Activated CD8-positive, alpha-beta memory T cell treated with anti-CD3 and anti-CD28 coated beads, Interleukin-2, amount 50 U/mL, for 24 hours (primary cell): ENCODE results near the gene CALD1.

Source experiments
- DNase-seq: peaks from one replicate; pipeline ENCODE4 v3.0.0-alpha.2; 2020; ENCODE audit errors: extremely low read depth

CALD1 gene

DNA sequence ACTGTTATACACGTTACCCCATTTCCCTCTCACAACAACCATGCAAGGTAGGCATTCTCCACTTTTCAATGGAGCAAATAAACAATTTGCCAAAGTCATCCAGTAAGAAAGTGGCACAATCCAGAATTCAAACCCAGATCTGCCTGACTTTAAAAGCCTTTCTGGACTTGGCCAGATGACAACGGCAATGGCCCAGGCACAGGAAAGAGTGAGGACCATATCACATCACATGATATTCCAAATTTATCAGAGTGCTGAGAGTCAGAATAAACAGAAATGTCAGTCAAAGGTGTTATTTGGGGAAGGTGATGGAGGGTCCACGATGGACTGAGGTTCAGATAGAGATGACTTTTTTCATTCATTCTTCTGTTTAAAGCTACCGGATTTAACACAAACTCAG lies 48.0 kb downstream of the CALD1 start:
- no peak for DNase-seq

- no peak for DNase-seq
Observed at GRCh38 chr7:134827889-134828288, 48.5 kb downstream of the CALD1 start.

GRCh38 chr7:134828361-134828760 lies 48.9 kb downstream of the CALD1 start:
- DNase-seq = no peak

DNA sequence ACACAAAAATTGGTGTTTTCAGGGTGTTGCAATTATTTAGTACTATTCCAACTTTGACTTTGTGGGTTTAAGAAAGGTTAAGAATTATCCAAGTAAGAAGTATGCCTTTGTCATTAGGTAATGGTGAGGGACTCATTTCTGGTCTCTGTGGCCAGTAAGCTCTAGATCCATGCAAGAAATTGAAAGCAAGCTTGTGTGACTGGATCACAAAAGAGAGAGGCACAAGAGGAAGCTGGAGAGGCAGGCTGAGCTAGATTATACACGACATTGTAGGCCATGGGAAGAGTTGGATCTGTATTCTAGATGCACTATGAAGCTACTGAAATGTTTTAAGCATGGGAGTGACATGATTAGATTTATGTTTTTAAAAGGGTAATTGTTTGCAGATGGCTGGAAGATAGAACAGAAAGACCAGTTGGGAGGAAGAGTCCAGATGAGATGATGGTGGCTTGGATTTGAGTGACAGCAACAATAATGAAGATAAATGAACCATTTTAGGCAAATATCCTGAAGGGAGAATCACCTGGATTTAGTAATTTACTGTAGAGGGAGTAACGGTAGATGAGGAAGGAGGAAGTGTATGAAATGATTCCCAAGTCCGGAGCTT lies 50.0 kb downstream of the CALD1 start:
- no peak for DNase-seq

DNA sequence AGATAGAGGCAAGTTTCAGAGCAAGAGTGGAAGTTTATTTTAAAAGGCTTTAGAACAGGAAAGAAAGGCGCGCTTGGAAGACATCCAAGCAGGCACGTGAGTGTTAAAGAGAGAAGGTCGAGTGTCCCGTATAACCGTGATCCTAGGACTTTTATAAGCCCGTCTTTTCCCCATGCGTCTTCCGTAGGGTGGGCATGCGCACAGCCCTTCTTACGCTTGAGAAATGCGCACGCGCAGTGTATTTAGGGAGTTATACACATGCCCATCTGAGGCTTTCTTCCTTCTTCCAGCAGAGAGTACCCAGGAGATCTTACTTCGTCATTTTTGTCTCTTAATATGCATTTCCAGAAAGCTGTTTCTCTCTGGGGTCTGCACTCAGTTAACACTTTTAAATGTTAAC lies 52.4 kb downstream of the CALD1 start:
- no peak for DNase-seq

DNA sequence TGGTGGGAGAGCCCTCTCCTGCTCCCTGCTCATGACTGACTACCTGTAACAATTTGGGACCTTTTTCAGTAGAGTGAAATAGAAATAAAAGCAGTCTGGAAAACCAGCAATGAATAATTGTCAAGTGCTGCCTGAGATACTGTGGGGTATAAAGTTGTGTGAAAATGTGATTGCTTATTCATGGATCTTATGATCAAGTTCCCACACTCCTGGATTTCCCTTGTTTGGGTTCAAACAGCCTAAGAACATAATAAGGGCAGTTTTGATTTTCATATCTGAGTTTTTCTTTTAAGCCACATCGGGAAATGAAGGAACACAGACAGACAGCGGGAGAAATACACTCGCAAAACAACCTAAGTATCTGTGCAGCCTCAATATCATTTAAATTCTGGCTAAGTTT lies 52.9 kb downstream of the CALD1 start:
- DNase-seq = no peak

GRCh38 chr7:134834689-134835462 lies 55.4 kb downstream of the CALD1 start:
- DNase-seq = no peak

DNA sequence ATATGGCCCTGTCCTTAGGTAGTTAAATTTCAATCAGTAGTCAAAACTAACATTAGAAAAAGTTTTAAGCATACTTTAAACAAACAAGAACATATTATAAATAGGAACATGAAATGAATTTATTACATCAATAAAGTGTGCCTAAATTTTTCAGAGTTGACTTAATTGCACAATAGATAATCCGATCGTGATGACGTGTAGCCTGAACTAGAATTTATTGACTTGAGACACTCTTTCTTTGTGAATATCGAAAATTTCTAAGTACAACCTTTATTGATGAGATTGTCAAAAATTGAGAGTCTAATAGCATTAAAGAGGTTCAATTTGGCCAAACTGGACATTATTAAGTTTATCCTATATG lies 56.0 kb downstream of the CALD1 start:
- DNase-seq = no peak

DNA sequence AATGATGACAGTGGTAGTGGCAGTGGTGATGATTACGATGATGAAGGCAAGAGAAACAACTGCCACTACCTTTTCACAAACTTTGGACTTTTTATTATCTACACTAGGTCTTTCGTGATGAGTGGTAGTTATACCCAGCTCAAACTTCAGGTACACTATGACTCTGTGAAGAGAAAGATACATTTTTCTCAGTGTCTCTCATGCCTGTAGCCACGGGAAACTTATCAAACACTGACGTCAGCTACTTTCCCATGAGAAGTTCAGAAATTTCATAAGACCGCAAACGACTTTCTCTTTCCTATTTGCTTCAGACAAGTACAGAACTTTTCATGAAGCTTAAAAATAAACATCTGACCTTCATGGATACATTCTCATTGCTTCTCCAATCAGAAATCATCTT lies 57.0 kb downstream of the CALD1 start:
- no peak for DNase-seq

GRCh38 chr7:134839298-134839697 lies 59.9 kb downstream of the CALD1 start:
- no peak for DNase-seq

DNA sequence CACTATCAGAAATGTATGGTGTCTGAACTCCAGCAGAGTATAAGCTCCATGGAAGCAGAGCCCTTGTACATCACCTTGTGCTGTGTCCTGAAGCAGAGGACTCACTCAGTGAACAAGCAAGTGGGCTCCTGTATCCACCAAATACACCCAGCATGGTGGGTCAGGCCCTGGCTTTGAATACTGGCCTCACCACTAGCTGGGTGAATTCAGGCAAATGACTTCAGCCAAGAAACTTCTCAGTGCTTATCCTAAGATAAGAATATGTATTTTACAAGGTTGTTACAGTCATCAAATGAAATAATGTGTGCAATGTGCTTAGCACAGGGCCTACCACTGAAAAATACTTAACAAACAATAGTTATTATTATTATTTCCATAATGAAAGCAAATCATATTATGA lies 62.6 kb downstream of the CALD1 start:
- DNase-seq = no peak

GRCh38 chr7:134842886-134843430 lies 63.5 kb downstream of the CALD1 start:
- no peak for DNase-seq

GRCh38 chr7:134844200-134844599 lies 64.8 kb downstream of the CALD1 start:
- no peak for DNase-seq

- DNase-seq = no peak
Observed at GRCh38 chr7:134845461-134845860, 66.0 kb downstream of the CALD1 start.

DNA sequence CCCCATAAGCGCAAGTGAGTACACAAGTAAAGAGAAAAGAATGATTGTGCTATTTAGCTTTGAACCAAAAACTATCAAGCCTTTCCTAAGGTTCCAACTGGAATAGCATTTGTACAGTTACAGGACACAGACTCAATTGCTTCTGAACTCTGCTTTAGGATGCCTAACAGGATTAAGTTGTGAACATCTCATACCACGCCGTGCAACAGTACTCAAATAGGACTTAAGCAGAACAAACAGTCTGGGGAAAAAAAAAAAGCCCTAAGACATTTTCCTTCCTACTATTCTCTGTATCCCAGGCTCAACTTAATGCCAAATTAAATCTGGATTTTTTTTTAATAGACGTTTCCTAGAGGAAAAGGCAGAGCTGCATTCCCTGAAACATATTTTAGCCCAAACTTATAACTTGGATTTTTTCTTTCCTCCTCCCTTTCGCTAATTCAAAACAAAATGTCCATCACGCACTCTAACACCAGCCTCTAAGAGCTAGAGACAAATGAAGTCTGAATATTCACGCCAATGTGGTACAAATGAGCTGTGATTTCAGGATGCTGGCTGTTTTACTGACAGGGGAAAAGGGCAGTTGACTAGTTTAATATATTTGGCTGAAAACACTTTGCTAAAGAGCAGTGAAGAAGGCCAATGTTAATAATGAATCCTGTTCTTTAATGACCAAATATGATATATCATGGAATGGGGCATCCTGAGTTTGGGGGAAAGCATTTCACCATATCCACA lies 68.6 kb downstream of the CALD1 start:
- DNase-seq = no peak

DNA sequence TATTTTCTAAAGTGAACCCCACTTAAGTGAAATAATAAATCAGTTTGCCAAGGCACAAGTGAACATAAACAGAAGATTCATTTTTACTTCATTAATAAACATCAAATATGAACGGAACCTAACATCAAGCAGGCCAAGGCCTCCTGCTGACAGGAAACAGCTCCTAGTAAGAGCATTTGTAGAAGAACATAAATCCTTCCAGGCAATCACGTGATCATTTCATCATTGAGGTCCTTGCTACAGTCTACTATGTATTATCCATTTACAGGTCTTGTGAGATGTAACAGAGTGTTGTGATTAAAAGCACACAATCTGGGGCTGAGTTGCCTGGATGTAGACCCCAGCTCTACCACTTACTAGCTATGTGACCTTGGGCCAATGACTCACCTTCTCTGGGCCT lies 70.6 kb downstream of the CALD1 start:
- DNase-seq = no peak

DNA sequence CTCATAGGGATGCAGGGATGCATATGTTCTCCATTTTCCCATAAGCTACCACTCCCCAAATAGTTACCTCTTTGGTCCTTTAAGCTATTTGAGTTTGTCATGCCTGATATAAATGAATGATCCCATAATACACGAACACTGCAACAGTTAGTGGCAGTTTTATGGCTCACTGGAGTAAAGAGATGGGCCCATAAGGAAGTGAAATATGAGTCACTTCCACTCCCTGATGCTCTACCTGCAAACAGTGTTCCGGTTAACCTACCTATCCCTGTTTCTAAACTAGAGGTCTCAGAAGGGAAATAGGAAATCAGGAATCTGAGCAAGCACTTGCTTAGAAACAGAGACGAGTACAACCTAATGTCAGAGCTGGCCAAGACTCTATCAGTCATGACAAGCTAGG lies 71.7 kb downstream of the CALD1 start:
- no peak for DNase-seq

- no peak for DNase-seq
Observed at GRCh38 chr7:134852625-134853024, 73.2 kb downstream of the CALD1 start.

- no peak for DNase-seq
Observed at GRCh38 chr7:134854816-134855215, 75.4 kb downstream of the CALD1 start.

DNA sequence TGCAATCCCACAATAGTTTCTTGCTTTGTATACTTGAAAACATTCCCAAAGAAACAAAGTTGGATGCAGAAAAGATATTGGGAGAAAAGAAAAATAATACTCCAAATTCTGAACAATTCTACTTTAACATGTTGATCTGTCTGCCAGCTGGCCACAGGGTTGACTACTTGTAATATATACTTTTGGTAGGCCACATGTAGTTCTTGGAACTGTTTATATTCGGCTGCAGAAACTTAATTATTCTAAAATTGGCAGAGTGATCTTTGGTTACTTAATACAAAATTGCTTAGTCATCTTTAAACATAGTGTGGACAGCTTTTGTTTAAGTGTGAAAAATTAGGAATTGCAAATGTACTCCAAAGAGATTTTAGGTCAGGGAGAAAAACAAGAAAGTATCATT lies 76.0 kb downstream of the CALD1 start:
- no peak for DNase-seq

- DNase-seq = no peak
Observed at GRCh38 chr7:134856091-134856490, 76.7 kb downstream of the CALD1 start.

DNA sequence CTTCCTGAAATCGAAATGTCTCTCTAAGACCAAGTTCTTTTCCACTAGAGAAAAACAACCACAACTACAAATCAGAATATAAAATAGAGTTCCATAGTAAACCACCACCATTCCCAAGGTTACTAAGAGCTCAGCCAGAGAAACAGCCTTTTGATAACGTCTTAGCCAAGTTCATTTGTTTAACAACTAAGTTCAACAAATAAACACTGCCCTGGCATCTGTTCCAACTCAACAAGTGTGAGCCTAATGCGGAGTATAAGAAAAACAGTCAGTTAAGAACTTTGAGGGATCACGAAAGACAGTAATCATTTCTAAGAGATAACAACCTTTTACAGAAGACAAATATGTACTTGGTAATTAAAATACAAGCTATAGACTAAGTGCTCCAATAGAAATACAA lies 77.3 kb downstream of the CALD1 start:
- DNase-seq = no peak

DNA sequence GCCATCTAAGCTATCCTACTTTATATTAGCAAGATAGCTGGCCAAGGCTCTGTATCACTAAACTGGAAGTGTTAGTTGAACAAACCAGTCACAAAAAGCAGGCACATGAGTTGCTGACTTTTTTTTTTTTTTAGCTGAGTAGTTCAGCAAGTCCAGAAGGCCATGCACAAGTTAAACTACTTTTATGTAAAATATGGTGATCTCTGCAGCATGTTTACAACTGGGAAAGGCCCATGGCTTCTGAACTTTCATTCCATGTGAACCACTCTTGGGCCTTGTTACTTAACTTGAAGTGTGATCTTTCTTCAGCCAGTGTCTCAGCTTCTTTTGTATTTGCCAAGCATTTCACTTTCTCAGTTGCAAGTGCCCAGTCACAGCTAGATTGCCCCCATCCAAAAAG lies 78.5 kb downstream of the CALD1 start:
- no peak for DNase-seq
